ENCODE measurements around the gene METTL22. TPM values are rescaled to one million over a fixed set of nuclear protein-coding genes. Genes with fewer than 3 reads are reported as not detected.

Gene METTL22
- polyA plus RNA-seq, 3 donors = 19.5 to 30.9 (median 22.0) TPM

- no peak for DNase-seq (ENCODE audit: extremely low read depth in 1 of 11, low read depth in 9 of 11, low spot score in 4 of 11)
Measured at GRCh38 chr16:8676737-8677375, 55.4 kb downstream of the METTL22 start.

- DNase-seq (ENCODE audit: extremely low read depth in 1 of 11, low read depth in 9 of 11, low spot score in 4 of 11) = no peak
Measured at GRCh38 chr16:8677481-8677880, 56.0 kb downstream of the METTL22 start.

GRCh38 chr16:8678068-8678927 is 56.8 kb downstream of the METTL22 start:
- no peak for DNase-seq (ENCODE audit: extremely low read depth in 1 of 11, low read depth in 9 of 11, low spot score in 4 of 11)

- no peak for DNase-seq (ENCODE audit: extremely low read depth in 1 of 11, low read depth in 9 of 11, low spot score in 4 of 11)
Measured at GRCh38 chr16:8679151-8679550, 57.7 kb downstream of the METTL22 start.

- no peak for DNase-seq (ENCODE audit: extremely low read depth in 1 of 11, low read depth in 9 of 11, low spot score in 4 of 11)
Measured at GRCh38 chr16:8682551-8683259, 61.2 kb downstream of the METTL22 start.

- no peak for DNase-seq (ENCODE audit: extremely low read depth in 1 of 11, low read depth in 9 of 11, low spot score in 4 of 11)
Measured at GRCh38 chr16:8683640-8684039, 62.1 kb downstream of the METTL22 start.

GRCh38 chr16:8685617-8686016 is 64.1 kb downstream of the METTL22 start:
- DNase-seq (ENCODE audit: extremely low read depth in 1 of 11, low read depth in 9 of 11, low spot score in 4 of 11) = no peak

GRCh38 chr16:8686031-8686621 is 64.6 kb downstream of the METTL22 start:
- peak in 4 of 11 donors; percentile 8 to 19 (median 12) for DNase-seq (ENCODE audit: extremely low read depth in 1 of 11, low read depth in 9 of 11, low spot score in 4 of 11)

- no peak for DNase-seq (ENCODE audit: extremely low read depth in 1 of 11, low read depth in 9 of 11, low spot score in 4 of 11)
Measured at GRCh38 chr16:8686879-8687278, 65.4 kb downstream of the METTL22 start.

DNA sequence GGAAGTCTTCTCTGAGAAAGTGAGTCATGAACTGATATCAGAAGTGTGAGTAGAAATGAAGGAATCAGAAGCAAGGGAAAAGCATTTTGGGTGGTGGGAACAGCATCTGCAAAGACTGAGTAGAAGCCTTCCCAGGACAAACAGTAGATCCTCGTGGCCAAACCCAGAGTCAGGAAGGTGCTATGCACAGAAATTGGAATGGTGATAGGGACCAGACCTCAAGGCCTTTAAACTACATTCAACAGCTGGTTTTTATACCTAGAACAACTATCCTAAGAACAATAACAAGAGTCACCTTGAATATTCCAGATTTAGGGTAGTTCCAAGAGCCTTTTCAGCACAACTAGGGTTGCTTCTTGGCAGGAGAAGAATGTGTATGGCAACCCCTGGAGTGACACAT is 68.2 kb downstream of the METTL22 start:
- DNase-seq (ENCODE audit: extremely low read depth in 1 of 11, low read depth in 9 of 11, low spot score in 4 of 11) = no peak

GRCh38 chr16:8691728-8692127 is 70.2 kb downstream of the METTL22 start:
- DNase-seq (ENCODE audit: extremely low read depth in 1 of 11, low read depth in 9 of 11, low spot score in 4 of 11) = no peak

GRCh38 chr16:8694795-8695728 is 73.6 kb downstream of the METTL22 start:
- no peak for DNase-seq (ENCODE audit: extremely low read depth in 1 of 11, low read depth in 9 of 11, low spot score in 4 of 11)

GRCh38 chr16:8696880-8697279 is 75.4 kb downstream of the METTL22 start:
- DNase-seq (ENCODE audit: extremely low read depth in 1 of 11, low read depth in 9 of 11, low spot score in 4 of 11) = no peak

- DNase-seq (ENCODE audit: extremely low read depth in 1 of 11, low read depth in 9 of 11, low spot score in 4 of 11) = no peak
Measured at GRCh38 chr16:8697965-8698364, 76.5 kb downstream of the METTL22 start.

Other genes with a start within 250 kb of the METTL22 start
- gene TMEM114, start 31.2 kb upstream of the METTL22 start, polyA plus RNA-seq (ENCODE audit: insufficient read length in 3 of 3) = under 1 TPM in 2 of 3 donors, not detected in 1; 0.11 to 0.18 TPM
- gene ABAT, start 52.9 kb downstream of the METTL22 start, polyA plus RNA-seq (ENCODE audit: insufficient read length in 3 of 3) = 10 to 100 TPM; 57.0 to 68.6 (median 65.7) TPM
- gene TMEM186, start 175.9 kb downstream of the METTL22 start, polyA plus RNA-seq (ENCODE audit: insufficient read length in 3 of 3) = 10 to 100 TPM; 16.2 to 16.9 (median 16.9) TPM
- gene PMM2, start 176.1 kb downstream of the METTL22 start, polyA plus RNA-seq (ENCODE audit: insufficient read length in 3 of 3) = 10 to 100 TPM; 19.8 to 24.5 (median 24.3) TPM
- 10 to 100 TPM; 64.2 to 90.1 (median 77.0) TPM for gene CARHSP1, start 247.3 kb downstream of the METTL22 start, polyA plus RNA-seq (ENCODE audit: insufficient read length in 3 of 3)

All from renal cortex interstitium (tissue), 11 donors.